Stimulated activated CD4-positive, alpha-beta T cell treated with anti-CD3 and anti-CD28 coated beads, TNF-alpha, amount 100 ng/mL, for 1 hour (primary cell): Measurements from ENCODE around the gene ZNF248.

Experiments
- DNase-seq, 3 donors: peaks; one replicate each; pipeline ENCODE4 v3.0.0-alpha.2; 2020; ENCODE audit warnings: low read depth in 3 of 3, low spot score in 1 of 3

ZNF248 gene

DNA sequence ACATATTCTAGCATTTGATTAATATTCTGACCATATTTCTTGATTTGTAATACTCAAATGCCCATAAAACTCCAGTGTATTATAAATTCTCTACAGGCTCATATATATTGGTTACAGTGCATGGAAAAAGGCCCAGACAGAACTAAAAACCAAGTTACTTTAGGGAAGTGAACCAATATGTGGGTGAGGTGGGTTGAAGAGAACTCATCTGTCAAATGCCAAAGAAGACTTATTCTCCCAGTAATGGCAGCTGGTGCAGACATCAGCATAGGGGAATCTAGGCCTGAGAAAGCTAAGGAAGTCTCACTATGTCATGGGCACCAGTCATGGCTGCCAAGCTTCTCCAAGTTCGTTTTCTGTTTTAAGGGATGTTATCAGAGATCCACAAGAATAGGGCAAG lies 30.6 kb downstream of the ZNF248 start:
- DNase-seq: no peak

DNA sequence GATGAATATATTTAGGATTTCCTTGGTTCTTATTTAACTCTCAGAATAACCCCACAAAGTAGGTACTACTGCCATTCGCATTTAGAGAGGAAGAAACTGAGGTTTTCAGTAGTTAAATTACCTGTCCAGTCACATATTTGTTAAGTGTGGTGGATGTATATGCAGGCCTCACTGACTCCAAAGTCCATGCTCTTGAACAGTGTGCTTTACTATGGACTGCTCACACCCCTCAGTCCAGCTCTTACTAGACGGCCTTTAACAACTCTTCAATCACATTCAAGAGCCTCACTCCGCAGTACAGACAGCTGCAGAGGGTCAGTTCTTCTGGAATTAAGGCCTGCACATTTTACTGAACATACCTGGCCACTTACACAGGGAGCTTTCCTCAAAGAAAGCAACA lies 36.2 kb downstream of the ZNF248 start:
- no peak for DNase-seq

DNA sequence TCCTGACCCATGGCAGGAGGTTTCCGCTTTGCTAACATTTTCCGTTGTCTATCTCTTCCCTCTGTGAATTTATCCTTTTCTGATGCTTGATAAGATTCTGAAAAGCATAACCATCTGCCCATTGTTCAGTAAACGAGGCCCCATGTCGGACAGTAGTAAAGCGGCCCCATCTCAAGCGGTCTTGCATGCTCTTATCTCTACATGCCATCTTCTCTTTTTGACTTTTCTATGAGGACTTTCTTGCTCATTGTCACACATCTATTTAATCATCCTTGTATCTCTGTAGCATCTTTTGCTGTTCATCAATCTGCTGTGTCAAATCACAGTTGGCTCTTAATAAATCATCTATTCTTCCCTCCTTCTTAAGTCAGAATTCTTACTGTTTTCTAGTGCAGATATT lies 37.6 kb downstream of the ZNF248 start:
- DNase-seq: no peak

DNA sequence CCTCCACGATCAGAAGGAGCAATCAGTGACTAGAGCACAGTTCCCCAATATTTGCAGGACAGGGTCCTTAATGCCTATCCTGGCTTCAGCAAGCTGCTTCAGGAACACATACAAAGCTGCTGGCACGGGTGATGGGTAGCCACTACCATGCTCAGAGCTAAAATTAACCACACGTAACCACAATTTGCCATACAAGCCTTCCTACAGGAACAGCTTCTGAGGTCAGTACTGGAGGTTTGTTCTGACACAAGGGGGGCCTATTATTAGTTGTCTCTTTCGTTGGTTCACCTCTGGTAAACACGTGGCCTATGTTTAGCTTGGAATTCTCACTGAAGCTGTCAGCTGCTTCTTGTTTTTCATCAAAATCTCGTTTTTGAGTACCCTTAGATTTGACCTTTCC lies 41.1 kb downstream of the ZNF248 start:
- no peak for DNase-seq

DNA sequence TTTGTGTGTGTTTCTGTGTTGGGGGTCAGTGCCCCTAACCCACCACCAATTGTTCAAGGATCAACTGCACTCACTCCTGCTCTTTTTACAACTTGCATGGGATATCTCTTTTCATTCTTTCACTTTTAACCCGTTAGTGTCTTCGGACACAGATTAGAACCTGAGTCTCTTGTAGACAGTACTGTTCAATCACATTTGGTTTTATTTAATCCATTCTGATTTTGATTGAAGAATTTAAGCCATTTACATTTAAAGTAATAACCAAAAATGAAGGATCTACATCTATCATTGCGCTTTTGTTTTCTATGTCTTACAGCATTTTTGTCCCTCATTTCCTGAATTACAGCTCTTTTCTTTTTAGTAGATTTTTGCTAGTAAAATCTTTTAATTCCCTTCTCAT lies 43.6 kb downstream of the ZNF248 start:
- no peak for DNase-seq

DNA sequence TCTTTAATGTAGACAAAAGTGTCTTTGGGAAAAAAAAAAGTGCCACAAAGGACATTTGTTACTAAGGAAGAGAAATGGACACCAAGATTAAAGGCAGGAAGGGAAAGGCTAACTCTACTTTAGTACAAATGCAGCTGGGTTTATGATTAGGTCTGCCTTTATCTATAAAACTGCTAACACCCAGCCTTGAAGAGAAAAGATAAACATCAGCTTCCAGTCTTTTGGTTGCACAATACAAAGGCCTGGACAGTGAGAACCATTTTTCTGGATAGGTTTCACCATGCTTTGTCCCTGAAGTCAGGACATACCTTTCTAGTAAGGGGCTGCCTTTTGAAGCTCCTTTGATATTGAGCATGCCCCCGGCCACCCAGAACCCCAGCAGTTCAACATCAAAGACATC lies 45.1 kb downstream of the ZNF248 start:
- DNase-seq: no peak

DNA sequence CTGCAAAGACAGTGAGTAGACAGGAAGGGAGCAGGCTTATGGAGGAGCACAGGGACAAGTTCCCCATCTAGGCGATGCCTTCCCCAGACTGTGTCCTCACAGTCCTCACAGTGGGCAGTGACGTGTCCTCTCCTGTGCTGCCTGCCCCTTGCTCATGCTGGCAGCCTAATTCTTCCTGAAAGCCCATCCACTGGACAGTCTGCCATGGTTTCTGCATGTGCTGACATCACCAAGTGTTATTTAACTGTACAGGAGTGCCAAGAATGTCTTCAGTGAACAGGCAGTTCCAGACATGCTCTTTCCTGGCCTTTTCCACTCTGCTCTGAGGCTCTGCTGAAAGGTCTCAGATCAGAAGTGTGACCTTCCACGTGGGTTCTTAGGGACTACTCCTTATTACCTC lies 54.1 kb downstream of the ZNF248 start:
- no peak for DNase-seq

DNA sequence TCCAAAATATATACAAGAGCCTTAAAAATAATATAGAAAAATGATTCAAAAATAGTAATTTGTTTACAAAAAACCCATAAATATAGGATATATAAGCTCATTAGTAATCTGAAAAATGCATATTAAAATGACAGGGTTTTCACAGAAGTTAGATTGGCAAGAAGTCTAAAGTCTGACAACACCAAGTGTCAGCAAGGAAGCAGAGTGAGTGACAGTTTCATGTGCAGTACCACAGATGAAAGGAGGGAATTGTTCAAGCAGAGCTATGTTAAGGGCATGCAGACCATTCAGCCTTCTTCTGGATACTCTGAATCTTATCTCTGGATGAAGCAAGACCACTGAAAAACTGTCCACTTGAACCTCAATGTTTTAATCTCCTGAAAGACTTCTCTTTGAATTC lies 55.9 kb downstream of the ZNF248 start:
- DNase-seq: no peak

DNA sequence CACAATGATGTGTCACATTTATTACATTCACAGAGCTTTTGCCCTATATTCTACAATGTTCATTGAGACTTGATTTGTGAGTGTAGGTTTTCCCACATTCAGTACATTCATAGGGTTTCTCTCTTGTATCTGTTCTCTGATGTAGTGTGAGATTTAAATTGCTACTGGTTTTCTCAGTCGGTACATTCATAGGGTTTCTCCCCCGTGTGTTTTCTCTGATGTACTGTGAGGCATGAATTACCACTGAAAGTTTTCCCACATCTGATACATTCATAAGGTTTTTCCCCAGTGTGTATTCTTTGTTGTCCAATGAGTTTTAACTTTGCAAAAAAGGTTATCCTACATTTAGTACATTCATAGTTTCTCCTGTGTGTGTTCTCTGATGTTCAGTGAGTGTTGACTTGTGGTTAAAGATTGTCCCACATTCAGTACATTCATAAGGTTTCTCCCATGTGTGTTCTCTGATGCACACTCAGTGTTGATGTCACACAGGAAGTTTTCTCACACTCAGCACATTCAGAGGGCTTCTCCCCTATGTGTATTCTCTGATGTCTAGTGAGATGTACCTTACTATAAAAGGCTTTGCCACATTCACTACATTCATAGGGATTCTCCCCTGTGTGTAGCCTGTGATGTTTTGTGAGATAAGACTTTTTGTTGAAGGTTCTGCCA lies 63.0 kb downstream of the ZNF248 start:
- no peak for DNase-seq

DNA sequence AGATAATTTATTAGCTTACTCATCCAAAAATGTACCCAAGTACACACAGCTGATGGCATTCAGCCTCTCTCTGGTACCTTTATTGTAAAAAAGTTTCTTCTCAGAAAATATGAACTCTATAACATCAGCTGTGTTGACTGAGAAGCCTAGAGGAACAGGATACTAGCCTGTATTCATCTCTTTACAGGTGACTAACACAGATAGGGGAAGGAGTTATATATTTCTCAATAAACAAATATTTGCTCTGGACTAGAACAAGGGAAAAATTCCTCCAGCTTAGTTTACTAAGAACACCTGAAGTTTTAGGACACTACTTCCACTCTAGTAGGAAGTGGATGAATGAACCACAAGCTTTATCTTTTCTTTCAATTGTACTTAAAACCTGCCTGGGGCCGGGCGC lies 67.8 kb downstream of the ZNF248 start:
- no peak for DNase-seq

DNA sequence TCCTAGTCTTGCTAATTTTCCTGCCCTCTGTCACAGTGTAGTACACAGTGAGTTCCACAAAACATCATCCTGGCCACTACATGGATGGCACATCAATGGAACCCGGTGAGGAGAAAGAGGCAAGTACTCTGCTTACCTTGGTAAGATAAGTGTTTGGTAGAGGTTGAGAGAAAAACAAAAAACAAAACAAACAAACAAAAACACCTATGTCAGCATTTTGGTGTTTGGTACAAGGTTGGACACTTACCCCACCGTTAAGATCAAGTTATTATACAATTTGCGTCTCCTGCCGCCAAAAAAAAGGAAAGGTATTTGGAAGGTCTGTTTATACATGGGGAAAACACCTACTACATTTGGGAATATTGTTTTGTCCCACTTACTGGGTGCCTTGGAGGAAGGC lies 72.7 kb downstream of the ZNF248 start:
- no peak for DNase-seq

DNA sequence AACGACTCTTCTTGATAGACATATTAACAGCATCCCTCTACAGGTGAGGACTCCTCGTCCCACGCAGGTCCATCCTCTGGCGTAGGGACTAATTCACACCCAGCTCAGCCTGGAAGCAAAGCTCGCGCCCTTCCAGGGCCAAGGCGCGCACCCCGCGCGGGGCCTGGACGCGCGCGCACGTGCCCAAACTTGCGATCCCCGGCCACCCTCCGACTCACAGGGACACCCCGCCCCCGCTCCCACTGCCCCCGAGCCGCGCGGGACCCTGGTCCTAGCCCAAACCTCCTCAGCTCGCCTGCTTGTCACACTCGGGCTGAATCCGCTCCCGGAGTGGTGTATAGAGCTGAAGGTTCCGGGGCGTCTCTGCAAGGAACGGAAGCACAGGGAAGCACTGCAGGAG lies 76.9 kb downstream of the ZNF248 start:
- no peak for DNase-seq

DNA sequence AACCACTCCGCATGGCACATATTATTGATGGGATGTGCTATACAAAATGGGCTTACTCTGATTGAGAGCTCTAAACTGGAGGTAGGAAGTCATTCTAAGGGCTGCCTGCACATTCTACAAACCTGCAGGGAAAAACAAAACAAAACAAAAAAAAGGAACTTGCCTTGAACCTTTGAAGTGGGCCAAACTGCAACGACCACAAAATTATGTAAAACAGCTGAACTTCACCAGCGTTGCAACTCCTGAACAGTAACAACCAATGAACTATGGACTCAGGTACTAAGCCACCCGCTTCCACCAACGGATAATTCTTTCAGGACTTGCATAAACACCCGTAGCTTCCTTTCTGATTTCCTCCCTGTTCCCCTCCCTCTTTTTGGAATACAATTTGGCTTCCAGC lies 80.4 kb downstream of the ZNF248 start:
- DNase-seq: no peak

DNA sequence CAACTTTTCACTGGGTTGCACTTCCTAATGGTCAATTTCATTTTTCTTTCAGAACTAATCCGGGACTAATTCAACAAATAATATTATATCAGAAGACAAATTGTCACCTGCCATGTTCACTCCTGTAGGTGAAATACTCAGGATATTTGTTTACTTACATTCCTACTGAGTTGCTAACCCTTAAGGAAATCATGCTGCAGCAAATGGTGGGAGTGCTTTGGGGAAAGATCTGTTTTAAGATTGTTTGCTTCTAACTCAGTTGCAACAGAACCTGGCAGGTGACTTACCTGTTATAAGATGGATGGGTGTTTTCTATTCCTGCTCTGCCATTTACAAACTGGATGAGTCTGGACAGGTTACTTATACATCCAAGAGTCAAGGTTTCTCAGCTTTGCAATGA lies 81.8 kb downstream of the ZNF248 start:
- no peak for DNase-seq

DNA sequence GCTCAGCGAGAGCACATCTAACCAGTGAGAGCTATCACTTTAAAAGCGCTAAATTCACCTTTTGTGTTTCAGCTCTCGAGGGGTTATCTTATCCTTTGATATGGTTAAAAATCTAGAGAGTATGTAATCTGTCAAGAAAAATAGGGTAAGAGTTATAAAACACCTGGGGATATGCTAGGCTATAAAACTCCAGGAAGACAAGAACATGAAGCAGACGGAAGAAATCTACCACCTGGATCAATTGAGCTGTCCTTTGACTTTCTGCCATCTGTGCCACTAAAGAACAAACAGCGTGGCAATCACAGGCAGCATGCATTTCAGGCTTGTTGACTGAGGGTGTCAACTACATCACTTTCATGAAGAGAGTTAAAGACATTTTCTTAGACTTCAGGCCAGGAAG lies 83.1 kb downstream of the ZNF248 start:
- no peak for DNase-seq

DNA sequence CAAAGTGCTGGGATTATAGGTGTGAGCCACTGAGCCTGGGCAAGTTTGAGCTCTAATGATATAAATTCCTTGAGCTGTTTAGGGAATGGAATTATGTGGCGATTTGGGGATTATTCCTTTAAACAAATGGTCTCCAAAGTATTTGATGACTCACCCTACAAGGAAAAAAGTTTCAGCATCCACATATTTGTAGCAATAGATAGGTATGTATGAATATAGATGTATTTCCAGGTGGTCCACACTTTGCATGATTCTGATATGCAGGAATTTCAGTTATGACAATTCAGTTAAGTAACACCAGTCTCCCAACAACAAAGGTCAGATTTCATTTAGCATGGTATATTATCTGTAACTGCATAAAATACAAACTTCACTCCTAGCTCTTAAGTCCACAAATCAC lies 92.2 kb downstream of the ZNF248 start:
- no peak for DNase-seq

DNA sequence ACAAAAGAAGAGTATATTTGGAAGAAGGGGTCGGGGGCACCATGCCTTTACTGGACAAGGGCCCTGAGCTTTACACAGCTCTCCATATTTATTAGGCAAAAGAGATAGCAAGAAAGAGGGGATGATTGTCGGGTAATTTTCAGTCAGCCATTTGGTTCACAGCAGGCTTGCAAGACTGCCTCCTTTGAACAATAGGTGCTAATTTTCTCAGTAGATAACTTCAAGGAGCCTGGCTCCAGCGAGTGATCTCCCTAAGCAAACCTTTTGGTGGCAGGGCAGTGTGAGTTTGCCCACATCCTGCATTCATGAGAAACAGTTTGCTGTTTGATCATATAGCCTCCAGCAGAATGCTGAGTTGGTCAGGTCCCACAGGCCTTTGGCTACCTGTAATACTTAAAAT lies 94.3 kb downstream of the ZNF248 start:
- DNase-seq: no peak

DNA sequence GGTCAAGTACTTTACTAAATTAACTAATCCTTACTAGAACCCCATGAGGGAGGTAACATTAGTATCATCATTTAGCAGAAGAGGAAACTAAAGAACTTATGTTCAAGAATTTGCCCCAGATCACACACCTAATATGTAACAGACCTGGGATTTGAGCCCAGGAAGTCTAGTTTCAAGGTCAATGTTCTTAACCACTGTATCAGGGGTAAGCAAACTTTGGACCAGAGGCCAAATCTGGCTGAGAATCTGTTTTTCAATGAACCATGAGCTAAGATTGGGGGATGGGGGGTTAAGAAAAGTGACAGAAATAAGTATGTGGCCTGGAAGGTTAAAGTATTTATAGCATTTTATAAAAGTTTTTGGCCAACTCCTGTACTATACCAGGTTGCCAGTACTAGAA lies 95.1 kb downstream of the ZNF248 start:
- DNase-seq: no peak

DNA sequence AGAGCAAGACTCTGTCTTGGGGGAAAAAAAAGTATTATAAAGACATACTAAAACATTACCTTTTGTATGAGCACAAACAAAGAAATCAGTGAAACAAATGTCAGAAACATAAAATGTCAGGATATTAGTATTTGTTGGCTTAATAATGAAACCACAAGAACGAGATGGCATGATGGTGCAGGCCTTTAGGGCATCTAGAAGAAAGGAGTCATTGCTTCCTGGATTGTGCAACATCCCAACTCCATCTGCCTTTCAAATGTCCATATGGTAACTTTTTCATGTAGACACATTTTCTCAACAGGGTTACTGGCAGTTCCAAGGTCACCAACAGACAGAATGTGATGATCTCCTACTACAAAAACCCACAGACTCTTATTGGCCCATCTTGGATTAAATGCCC lies 96.6 kb downstream of the ZNF248 start:
- no peak for DNase-seq

DNA sequence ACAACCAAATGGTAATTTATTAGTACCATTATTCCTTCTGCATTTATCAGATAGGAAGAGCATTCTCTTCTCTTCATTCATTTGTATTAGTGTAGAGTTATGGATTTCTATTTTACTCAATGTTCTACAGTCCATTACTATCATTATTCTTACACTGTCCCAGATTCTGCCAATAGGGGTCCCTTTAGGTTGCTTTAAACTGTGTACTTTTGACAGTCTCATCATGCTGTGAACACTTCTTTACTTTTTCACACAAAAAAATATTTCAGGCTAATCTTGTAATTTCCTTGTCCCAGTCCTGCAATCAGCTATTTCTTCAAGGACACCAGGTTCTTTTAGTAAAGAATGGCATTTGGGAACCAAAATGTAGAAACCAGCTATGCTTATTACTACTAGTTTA lies 99.3 kb downstream of the ZNF248 start:
- no peak for DNase-seq

DNA sequence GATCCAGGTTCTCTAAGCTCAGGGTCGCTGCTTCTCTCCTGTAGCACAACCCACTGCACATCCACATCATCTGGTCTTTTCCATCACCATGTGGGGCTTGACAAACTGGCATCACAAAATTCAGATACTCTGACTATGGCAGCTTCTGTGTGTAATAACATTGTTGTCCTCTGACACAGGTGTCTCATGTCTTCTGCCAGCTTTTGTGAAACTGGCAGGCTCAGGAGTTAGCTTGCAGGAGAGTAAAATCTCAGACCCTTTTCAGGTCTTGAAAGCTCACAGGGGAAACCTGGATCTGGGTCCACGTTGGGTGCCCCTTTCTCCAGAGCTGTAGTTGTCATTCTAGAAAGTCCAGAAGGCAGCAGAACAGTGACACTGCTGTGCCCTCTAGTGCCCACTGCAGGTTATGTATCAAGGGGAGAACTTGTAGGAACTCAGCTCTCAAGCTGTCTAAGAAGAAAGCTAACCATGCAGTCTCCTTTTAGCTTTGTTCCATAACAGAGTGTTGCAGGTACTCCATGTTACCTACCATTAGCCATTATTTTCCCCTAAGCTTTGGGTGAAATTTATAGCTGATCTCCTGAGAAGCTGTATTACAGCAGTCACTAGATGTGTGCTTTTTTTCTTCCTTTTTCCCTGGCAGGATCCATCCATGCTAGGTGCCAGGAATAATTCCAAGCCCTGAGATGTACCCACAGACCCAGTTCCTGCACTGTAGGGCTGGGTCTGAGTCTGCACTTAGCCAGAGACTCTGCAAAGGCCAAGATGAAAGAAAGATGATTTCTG lies 102.7 kb downstream of the ZNF248 start:
- no peak for DNase-seq

DNA sequence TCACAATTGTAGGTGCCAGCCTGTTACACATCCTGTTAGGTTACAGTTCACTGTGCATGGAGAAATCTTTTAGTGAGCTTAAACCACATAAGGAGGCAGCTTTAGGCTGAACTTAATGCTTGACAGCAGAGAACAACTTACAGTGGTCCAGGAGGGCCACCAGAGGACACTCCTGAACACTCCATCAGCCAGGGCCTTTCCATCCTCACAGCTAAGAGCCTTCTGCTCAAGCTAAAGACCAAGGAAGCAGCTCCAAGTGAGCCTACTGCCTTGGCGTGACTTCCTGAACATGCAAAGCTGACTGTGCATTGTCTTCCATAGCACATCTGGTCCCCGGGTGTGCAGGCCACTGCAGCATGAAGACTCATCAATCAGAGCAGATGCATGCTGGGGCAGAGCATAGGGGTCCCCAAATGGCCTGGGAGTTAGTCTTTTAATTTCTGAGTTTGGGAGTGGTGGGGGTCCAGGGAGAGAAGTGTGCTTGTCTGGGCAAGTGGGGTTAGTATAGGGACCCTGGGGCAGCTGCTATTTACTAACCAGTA lies 105.0 kb downstream of the ZNF248 start:
- DNase-seq: no peak

DNA sequence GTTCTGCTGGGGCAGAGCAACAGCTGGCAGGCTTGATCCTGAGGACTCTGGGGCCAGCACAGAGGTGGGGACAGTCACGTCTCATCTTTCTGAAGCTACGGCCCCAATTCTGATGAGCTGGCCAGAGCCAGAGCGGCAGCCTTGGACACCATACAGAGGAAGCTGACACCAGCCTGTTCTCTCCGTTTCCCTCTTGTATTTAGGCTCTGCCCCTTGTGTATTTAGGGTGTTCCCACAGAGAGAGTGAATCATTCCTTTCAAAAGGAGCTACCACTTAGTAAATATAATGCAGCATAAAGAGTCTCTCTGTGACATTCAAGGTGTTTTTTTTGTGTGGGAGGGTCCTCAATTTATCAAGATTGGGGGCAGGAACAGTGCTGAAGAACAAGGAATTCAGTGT lies 109.2 kb downstream of the ZNF248 start:
- no peak for DNase-seq
